Keratinocyte (primary cell): ENCODE measurements around the gene E2F6. TPM values are rescaled to one million over a fixed set of nuclear protein-coding genes. Genes with fewer than 3 reads are reported as not detected.

Experiments used
- DNase-seq: peaks from one replicate; pipeline ENCODE4 v3.0.0-alpha.2; 2011; ENCODE audit warnings: low read depth, missing footprints, low spot score
- FAIRE-seq: peaks from 2 replicates; lab custom pipeline; 2011; peaks lifted over from hg19 to GRCh38; lab: Jason Lieb, UNC
- H2AFZ ChIP-seq: 2 replicates; pipeline ENCODE4 v1.6.0; 2012; ENCODE audit warnings: low read length, control low read depth, inconsistent platforms; ENCODE audit not compliant: control insufficient read depth
- H3K27ac ChIP-seq: 2 replicates; pipeline ENCODE4 v1.5.1; 2011; ENCODE audit warnings: low read length; ENCODE audit not compliant: control insufficient read depth, insufficient read depth
- H3K27me3 ChIP-seq: 3 replicates; pipeline ENCODE4 v1.6.0; 2011; ENCODE audit warnings: low read length; ENCODE audit not compliant: control insufficient read depth, insufficient read depth; ENCODE audit errors: extremely low read depth
- H3K36me3 ChIP-seq, 2 experiments: 2 replicates in 1 of 2; 3 replicates in 1 of 2; pipeline ENCODE4 v1.5.1; 2011; ENCODE audit warnings: low read length in 2 of 2, mild to moderate bottlenecking in 1 of 2; ENCODE audit not compliant: control insufficient read depth in 2 of 2, insufficient read depth in 2 of 2; ENCODE audit errors: extremely low read depth in 1 of 2
- H3K4me1 ChIP-seq: 3 replicates; pipeline ENCODE4 v1.5.1; 2011; ENCODE audit warnings: low read length; ENCODE audit not compliant: control insufficient read depth, insufficient read depth; ENCODE audit errors: extremely low read depth
- H3K4me2 ChIP-seq: 3 replicates; pipeline ENCODE4 v1.6.0; 2011; ENCODE audit warnings: low read depth, low read length; ENCODE audit not compliant: control insufficient read depth, insufficient read depth; ENCODE audit errors: extremely low read depth
- H3K4me3 ChIP-seq, 3 experiments: fragments of 200-600 bp in 1 of 3; sonication (generic) in 1 of 3; 2 replicates in 2 of 3; 3 replicates in 1 of 3; pipeline ENCODE4 v1.5.1; 2011 to 2016; ENCODE audit warnings: low read length in 3 of 3, mild to moderate bottlenecking in 3 of 3, control low read depth in 2 of 3, inconsistent platforms in 1 of 3, low read depth in 1 of 3, mixed read lengths in 1 of 3, mixed run types in 1 of 3, moderate library complexity in 1 of 3; ENCODE audit not compliant: control insufficient read depth in 2 of 3, insufficient read depth in 2 of 3; ENCODE audit errors: extremely low read depth in 1 of 3
- H3K79me2 ChIP-seq: 2 replicates; pipeline ENCODE4 v1.6.0; 2012; ENCODE audit warnings: low read length; ENCODE audit not compliant: control insufficient read depth, insufficient read depth
- H3K9ac ChIP-seq: 3 replicates; pipeline ENCODE4 v1.6.0; 2011; ENCODE audit warnings: low read length; ENCODE audit not compliant: control insufficient read depth, insufficient read depth; ENCODE audit errors: extremely low read depth
- H3K9me1 ChIP-seq: 3 replicates; pipeline ENCODE4 v1.6.0; 2011; ENCODE audit warnings: low read length; ENCODE audit not compliant: control insufficient read depth, insufficient read depth; ENCODE audit errors: extremely low read depth
- H3K9me3 ChIP-seq: 2 replicates; pipeline ENCODE4 v1.5.1; 2012; ENCODE audit warnings: low read depth, low read length; ENCODE audit not compliant: control insufficient read depth
- H4K20me1 ChIP-seq: 3 replicates; pipeline ENCODE4 v1.6.0; 2011; ENCODE audit warnings: low read length; ENCODE audit not compliant: control insufficient read depth, insufficient read depth; ENCODE audit errors: extremely low read depth
- EZH2 ChIP-seq: IDR thresholded peaks from one replicate; pipeline ENCODE4 v1.6.1; 2012; ENCODE audit warnings: inconsistent platforms, mild to moderate bottlenecking, low read length, moderate library complexity
- dilution Hi-C: fragments of 300-500 bp; cut with MboI; formaldehyde crosslinking; loops from one replicate; pipeline ENCODE4 v1.7.0; 2020; ENCODE audit warnings: low sequenced_read_pairs; ENCODE audit not compliant: extremely low pct_ligation_motif_present
- polyA plus RNA-seq, 5 experiments: library from polyadenylated mRNA; depleted of rRNA in 3 of 5; stranded (reverse) in 3 of 5; stranded (forward) in 1 of 5; unstranded in 1 of 5; fragments of >200 nt; gene quantifications; 1 replicate in 1 of 5; 2 replicates in 3 of 5; 3 replicates in 1 of 5; pipeline versions ENCODE4 v1.2.1 to v1.2.3, GENCODE V29; 2011 to 2012; ENCODE audit warnings: missing spikeins in 2 of 5, low read depth in 1 of 5, low replicate concordance in 1 of 5
- TF ChIP-seq, protein P1 (sequence below), 3 experiments: IDR thresholded peaks in 1 of 3; conservative IDR thresholded peaks in 1 of 3; optimal IDR thresholded peaks in 1 of 3; 2 replicates in 2 of 3; 3 replicates in 1 of 3; pipeline versions ENCODE3 to v1.5.1; 2011; ENCODE audit warnings: low read length in 3 of 3, mild to moderate bottlenecking in 3 of 3, moderate library complexity in 2 of 3, control low read depth in 1 of 3, inconsistent platforms in 1 of 3; ENCODE audit not compliant: insufficient read depth in 2 of 3; ENCODE audit errors: extremely low read depth in 1 of 3

Gene E2F6
- polyA plus RNA-seq, 1 donor (not counting 4 experiments of a cell fraction or from before 2014, with no cell fraction given): 13.8 TPM

DNA sequence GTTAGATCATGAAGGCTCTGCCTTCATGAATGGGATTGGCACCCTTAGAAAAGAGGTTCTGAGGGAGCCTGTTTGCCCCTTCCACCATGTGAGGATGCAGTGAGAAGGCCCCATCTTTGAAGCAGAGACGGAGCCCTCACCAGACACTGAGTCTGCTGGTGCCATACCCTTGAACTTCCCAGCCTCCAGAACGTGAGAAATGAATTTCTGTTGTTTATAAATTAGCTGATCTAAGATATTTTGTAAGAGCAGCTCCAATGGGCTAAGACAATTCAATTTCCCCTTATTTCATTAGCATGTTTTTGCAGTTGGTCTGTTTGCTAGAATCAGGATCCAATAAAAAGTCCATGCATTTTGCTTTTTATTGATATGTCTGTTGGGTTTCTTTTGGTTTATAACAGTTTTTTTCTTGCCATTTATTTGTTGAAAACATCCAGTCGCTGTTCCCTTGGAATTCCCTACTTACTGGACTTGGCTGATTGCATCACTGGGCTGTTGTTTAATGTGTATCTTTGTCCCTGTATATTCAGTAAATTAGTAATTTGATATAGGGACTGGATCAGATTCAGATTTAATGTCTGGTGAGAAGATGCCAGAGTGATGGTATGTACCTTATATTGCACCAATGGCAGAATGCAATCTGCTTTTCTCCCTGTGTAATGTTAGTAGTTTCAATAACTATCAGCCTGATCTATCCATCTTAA, 43.8 kb upstream of the E2F6 start:
- Histone ChIP-seq H3K27ac (no peak overlapping the region), H3K9ac (no peak overlapping the region), H3K9me3 (no peaks in the 10 kb centered on the region), H3K9me1 (no peaks in the 10 kb centered on the region), H3K79me2 (no peaks in the 10 kb centered on the region), H3K36me3 (no peaks in the 10 kb centered on the region), H3K4me3 (no peak overlapping the region), H2AFZ (no peak overlapping the region), H3K27me3 (peaks cover 8% of the 10 kb centered on the region), H3K4me1 (peaks cover 7% of the 10 kb centered on the region), H4K20me1 (no peaks in the 10 kb centered on the region), H3K4me2 (no peak overlapping the region)
- DNase-seq (no peak), FAIRE-seq (no peak)
- TF ChIP-seq, protein P1, sequence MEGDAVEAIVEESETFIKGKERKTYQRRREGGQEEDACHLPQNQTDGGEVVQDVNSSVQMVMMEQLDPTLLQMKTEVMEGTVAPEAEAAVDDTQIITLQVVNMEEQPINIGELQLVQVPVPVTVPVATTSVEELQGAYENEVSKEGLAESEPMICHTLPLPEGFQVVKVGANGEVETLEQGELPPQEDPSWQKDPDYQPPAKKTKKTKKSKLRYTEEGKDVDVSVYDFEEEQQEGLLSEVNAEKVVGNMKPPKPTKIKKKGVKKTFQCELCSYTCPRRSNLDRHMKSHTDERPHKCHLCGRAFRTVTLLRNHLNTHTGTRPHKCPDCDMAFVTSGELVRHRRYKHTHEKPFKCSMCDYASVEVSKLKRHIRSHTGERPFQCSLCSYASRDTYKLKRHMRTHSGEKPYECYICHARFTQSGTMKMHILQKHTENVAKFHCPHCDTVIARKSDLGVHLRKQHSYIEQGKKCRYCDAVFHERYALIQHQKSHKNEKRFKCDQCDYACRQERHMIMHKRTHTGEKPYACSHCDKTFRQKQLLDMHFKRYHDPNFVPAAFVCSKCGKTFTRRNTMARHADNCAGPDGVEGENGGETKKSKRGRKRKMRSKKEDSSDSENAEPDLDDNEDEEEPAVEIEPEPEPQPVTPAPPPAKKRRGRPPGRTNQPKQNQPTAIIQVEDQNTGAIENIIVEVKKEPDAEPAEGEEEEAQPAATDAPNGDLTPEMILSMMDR (optimal IDR thresholded peaks at IDR 0.05 in 1 of 3, IDR thresholded peaks at IDR 0.05 in 1 of 3, conservative IDR thresholded peaks at IDR 0.05 in 1 of 3; ENCODE audit: extremely low read depth in 1 of 3, insufficient read depth in 2 of 3, low read length in 3 of 3): no peak
- no peak for TF ChIP-seq EZH2
- dilution Hi-C loops: no loop called here

DNA sequence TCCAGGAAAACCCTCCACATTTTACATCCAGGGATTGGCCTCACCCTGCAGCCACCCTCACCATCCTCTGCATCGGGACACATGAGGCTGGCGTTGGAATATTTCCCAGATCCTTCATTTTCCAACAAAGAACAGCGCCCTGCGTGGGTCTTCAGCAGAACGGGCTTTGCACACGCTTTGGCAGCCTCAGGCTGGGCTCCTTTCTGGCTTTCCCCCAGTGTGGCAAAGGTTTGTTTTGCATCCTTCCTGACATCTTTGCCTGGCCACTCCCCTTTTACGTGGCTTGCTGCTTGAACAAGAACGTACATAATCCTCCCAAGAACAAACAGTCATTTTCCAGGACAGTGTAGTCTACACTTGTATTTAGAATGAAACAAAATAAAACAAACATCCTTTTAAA, 42.3 kb upstream of the E2F6 start:
- H3K9ac ChIP-seq: no peak overlapping the region
- H4K20me1 ChIP-seq: no peaks in the 10 kb centered on the region
- no peak overlapping the region for H3K27ac ChIP-seq
- no peak for DNase-seq
- H3K27me3 ChIP-seq: peaks cover 8% of the 10 kb centered on the region
- H3K9me1 ChIP-seq: no peaks in the 10 kb centered on the region
- no peaks in the 10 kb centered on the region for H3K36me3 ChIP-seq
- FAIRE-seq: no peak
- no peaks in the 10 kb centered on the region for H3K9me3 ChIP-seq
- peaks cover 7% of the 10 kb centered on the region for H3K4me1 ChIP-seq
- no peak overlapping the region for H3K4me2 ChIP-seq
- no peaks in the 10 kb centered on the region for H3K79me2 ChIP-seq
- no peak overlapping the region for H2AFZ ChIP-seq
- dilution Hi-C loops: no loop called here
- no peak overlapping the region for H3K4me3 ChIP-seq
- TF ChIP-seq, protein P1 (optimal IDR thresholded peaks at IDR 0.05 in 1 of 3, IDR thresholded peaks at IDR 0.05 in 1 of 3, conservative IDR thresholded peaks at IDR 0.05 in 1 of 3; ENCODE audit: extremely low read depth in 1 of 3, insufficient read depth in 2 of 3, low read length in 3 of 3): no peak
- TF ChIP-seq EZH2: no peak
